ENCODE results near the gene NPL.

NPL gene

GRCh38 chr1:182786223-182786994, 3.2 kb upstream of the NPL start:
- TF ChIP-seq RAD21 (IDR thresholded peaks at IDR 0.05; ENCODE audit: low read depth) (peak; percentile 60), YY1 (IDR thresholded peaks at IDR 0.05; ENCODE audit: low read depth) (no peak)

DNA sequence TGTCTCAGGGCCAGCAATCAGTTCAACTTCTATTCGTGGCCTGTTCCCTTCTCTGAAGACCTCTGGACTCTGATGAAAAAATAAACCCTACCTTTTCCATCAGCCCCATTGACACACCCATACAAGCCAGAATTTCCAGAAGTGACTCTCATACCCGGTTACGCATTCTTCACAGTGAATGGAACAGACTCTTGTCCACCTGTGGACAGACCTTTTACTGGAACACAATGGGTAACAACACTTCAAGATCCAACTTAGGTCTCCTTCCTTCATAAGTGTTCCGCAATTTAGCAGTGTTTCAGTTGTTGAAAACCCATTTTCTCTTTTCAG, 2.6 kb upstream of the NPL start:
- TF ChIP-seq, protein P1, sequence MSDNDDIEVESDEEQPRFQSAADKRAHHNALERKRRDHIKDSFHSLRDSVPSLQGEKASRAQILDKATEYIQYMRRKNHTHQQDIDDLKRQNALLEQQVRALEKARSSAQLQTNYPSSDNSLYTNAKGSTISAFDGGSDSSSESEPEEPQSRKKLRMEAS (IDR thresholded peaks at IDR 0.05) = no peak
- TF ChIP-seq REST (IDR thresholded peaks at IDR 0.05; ENCODE audit: low read depth) = no peak
- no peak for TF ChIP-seq TCF12 (IDR thresholded peaks at IDR 0.05; ENCODE audit: low read depth)
- no peak for TF ChIP-seq RAD21 (IDR thresholded peaks at IDR 0.05; ENCODE audit: low read depth)

- TF ChIP-seq USF1 (IDR thresholded peaks at IDR 0.05) = no peak
- no peak for TF ChIP-seq REST (IDR thresholded peaks at IDR 0.05; ENCODE audit: low read depth)
- no peak for TF ChIP-seq CREB1 (IDR thresholded peaks at IDR 0.05; ENCODE audit: low read depth)
- TF ChIP-seq TCF12 (IDR thresholded peaks at IDR 0.05; ENCODE audit: low read depth) = no peak
- TF ChIP-seq TEAD4 (IDR thresholded peaks at IDR 0.05) = no peak
- TF ChIP-seq CEBPB (IDR thresholded peaks at IDR 0.05) = no peak
- TF ChIP-seq EGR1 (IDR thresholded peaks at IDR 0.05) = no peak
- no peak for TF ChIP-seq EP300 (IDR thresholded peaks at IDR 0.05; ENCODE audit: borderline replicate concordance)
- no peak for TF ChIP-seq FOXM1 (IDR thresholded peaks at IDR 0.05; ENCODE audit: borderline replicate concordance, low read depth)
- no peak for TF ChIP-seq YY1 (IDR thresholded peaks at IDR 0.05; ENCODE audit: low read depth)
- TF ChIP-seq NFIC (IDR thresholded peaks at IDR 0.05) = no peak
- no peak for TF ChIP-seq RAD21 (IDR thresholded peaks at IDR 0.05; ENCODE audit: low read depth)
- no peak for TF ChIP-seq TAF1 (IDR thresholded peaks at IDR 0.05; ENCODE audit: low read depth)
- TF ChIP-seq, protein P1 (IDR thresholded peaks at IDR 0.05) = no peak
- TF ChIP-seq ZBTB7A (IDR thresholded peaks at IDR 0.05; ENCODE audit: low read depth) = no peak
Observed at GRCh38 chr1:182791281-182792179, 2.0 kb downstream of the NPL start.

DNA sequence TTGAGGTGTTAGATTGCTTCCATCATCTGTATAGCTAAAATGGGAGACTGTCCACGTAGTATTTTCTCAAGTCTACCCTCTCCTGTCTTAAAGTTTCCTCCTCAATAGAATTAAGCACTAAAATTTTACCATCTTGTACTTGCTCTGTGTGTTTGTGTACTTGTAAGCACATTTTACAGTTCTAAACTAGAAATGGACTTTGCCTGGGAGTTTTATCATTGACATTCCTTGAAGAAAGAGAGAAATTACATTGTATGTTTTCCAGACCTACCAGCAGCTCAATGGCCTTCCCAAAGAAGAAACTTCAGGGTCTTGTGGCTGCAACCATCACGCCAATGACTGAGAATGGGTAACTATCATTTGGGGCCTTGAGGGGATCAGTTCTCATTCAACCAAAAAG, 4.5 kb downstream of the NPL start:
- TF ChIP-seq EGR1 (IDR thresholded peaks at IDR 0.05) (no peak), TCF12 (IDR thresholded peaks at IDR 0.05; ENCODE audit: low read depth) (no peak), EP300 (IDR thresholded peaks at IDR 0.05; ENCODE audit: borderline replicate concordance) (no peak)

GRCh38 chr1:182794676-182795201, 5.2 kb downstream of the NPL start:
- TF ChIP-seq EP300 (IDR thresholded peaks at IDR 0.05; ENCODE audit: borderline replicate concordance) (no peak), REST (IDR thresholded peaks at IDR 0.05; ENCODE audit: low read depth) (no peak), CEBPB (IDR thresholded peaks at IDR 0.05) (no peak), RAD21 (IDR thresholded peaks at IDR 0.05; ENCODE audit: low read depth) (no peak), TEAD4 (IDR thresholded peaks at IDR 0.05) (no peak), NFIC (IDR thresholded peaks at IDR 0.05) (no peak), ZBTB7A (IDR thresholded peaks at IDR 0.05; ENCODE audit: low read depth) (no peak), USF1 (IDR thresholded peaks at IDR 0.05) (no peak)
- TF ChIP-seq, protein P1 (IDR thresholded peaks at IDR 0.05) = no peak

Measured in Ishikawa (cell line).